Stomach (tissue), 9 donors: ENCODE data around the gene RNF220. TPM values are rescaled to one million over a fixed set of nuclear protein-coding genes. Genes with fewer than 3 reads are reported as not detected.

Experiments
- DNase-seq, 2 donors: peaks; one replicate each; pipeline versions ENCODE4 v3.0.0 to v3.0.0-alpha.2; 2013 to 2019
- H3K27ac ChIP-seq, 5 donors: fragments of 200-600 bp in 4 of 5; sonication (generic) in 4 of 5; one replicate each; pipeline ENCODE4 v1.5.1; 2013 to 2019; ENCODE audit warnings: mild to moderate bottlenecking in 1 of 5, moderate library complexity in 1 of 5
- H3K27me3 ChIP-seq, 3 donors: fragments of 200-600 bp; sonication (generic); one replicate each; pipeline ENCODE4 v1.5.1; 2017 to 2019; ENCODE audit warnings: mixed run types in 1 of 3
- H3K36me3 ChIP-seq, 4 donors: fragments of 200-600 bp; sonication (generic); 1 replicate in 3 of 4; 2 replicates in 1 of 4; pipeline ENCODE4 v1.5.1; 2016 to 2019
- H3K4me1 ChIP-seq, 4 donors: fragments of 200-600 bp; sonication (generic); one replicate each; pipeline ENCODE4 v1.5.1; 2016 to 2019
- H3K4me3 ChIP-seq, 4 donors: fragments of 200-600 bp; sonication (generic) in 3 of 4; one replicate each; pipeline ENCODE4 v1.5.1; 2016 to 2019; ENCODE audit warnings: mild to moderate bottlenecking in 1 of 4
- H3K9me3 ChIP-seq, 4 donors: fragments of 200-600 bp; sonication (generic); one replicate each; pipeline ENCODE4 v1.5.1; 2016 to 2019
- CTCF ChIP-seq, 7 experiments: fragments of 450-650 bp in 4 of 7; fragments of 200-600 bp in 3 of 7; sonication (generic) in 3 of 7; IDR thresholded peaks; one replicate each; pipeline ENCODE4 v1.5.1; 2016 to 2019; ENCODE audit warnings: antibody characterized with exemption in 7 of 7, control low read depth in 2 of 7, mild to moderate bottlenecking in 1 of 7
- EP300 ChIP-seq: sonication (generic); formaldehyde crosslinking; IDR thresholded peaks from one replicate; pipeline ENCODE4 v1.6.1; 2017; ENCODE audit warnings: antibody characterized with exemption
- POLR2A ChIP-seq, 4 donors: fragments of 450-650 bp; IDR thresholded peaks; one replicate each; pipeline ENCODE4 v1.6.1; 2016; ENCODE audit warnings: antibody characterized with exemption in 4 of 4, control low read depth in 2 of 4, mild to moderate bottlenecking in 1 of 4, moderate library complexity in 1 of 4
- POLR2AphosphoS5 ChIP-seq, 3 donors: sonication (generic); formaldehyde crosslinking; IDR thresholded peaks; one replicate each; pipeline ENCODE4 v1.6.1; 2016; ENCODE audit warnings: antibody characterized with exemption in 3 of 3
- WGBS, 5 donors: extraction: QIAGEN DNeasy Blood & Tissue Kit in 3 of 5; methylation state at CpG; one replicate each; pipeline versions ENCODE4 v1.1.5 to v1.1.7; 2013 to 2018; 5-methylcytosine and 5-hydroxymethylcytosine counted together
- intact Hi-C: fragments of 100-400 bp; cut with DNase I; formaldehyde crosslinking; loops from one replicate; pipeline ENCODE4 v1.15.1; 2023; ENCODE audit warnings: low total_unique reads
- polyA plus RNA-seq, 3 donors: library from polyadenylated mRNA; stranded (reverse); fragments of 200-250 nt; gene quantifications; one replicate each; pipeline ENCODE4 v1.2.3, GENCODE V29; 2013
- total RNA-seq, 5 donors: library from RNA; depleted of rRNA; stranded (reverse); fragments of >200 nt; gene quantifications; one replicate each; pipeline versions ENCODE4 v1.1.0 to v1.2.3, GENCODE V29; 2014 to 2016
- donor health status: healthy with polysubstance abuse.
- donor health status: Bipolar disorder and iron deficiency.
- donor health status: healthy.

Gene RNF220
- total and polyA plus RNA-seq, 8 donors: 21.0 to 207 (median 47.2) TPM

- 49 to 65% (median 59%) methylated on average over 12 of the region's 12 CpGs for WGBS, 5 donors
These were observed 3.5 kb upstream of the RNF220 start for GRCh38 chr1:44401256-44402228.

GRCh38 chr1:44405798-44406736 is 1.0 kb downstream of the RNF220 start:
- Histone ChIP-seq H3K27ac (peak overlapping the region in 1 of 5 donors; percentile 19), H3K4me1 (peaks cover 34 to 49% (median 40%) of the 10 kb centered on the region in 4 donors), H3K27me3 (peaks cover 55 to 100% (median 87%) of the 10 kb centered on the region in 3 donors), H3K9me3 (peaks cover 0 to 11% (median 3%) of the 10 kb centered on the region in 4 donors), H3K4me3 (peak overlapping the region; percentile 36 to 62 (median 46)), H3K36me3 (no peaks in the 10 kb centered on the region)
- intact Hi-C loops: no loop called here
- peak in 1 of 2 donors; percentile 39 for DNase-seq
- WGBS, 5 donors: 0 to 2% (median 1%) methylated on average over 62 to 66 of the region's 66 CpGs
- TF ChIP-seq CTCF (IDR thresholded peaks at IDR 0.05) (no peak), EP300 (no peak), POLR2A (IDR thresholded peaks at IDR 0.05) (no peak), POLR2AphosphoS5 (IDR thresholded peaks at IDR 0.05) (no peak)

More at GRCh38 chr1:44401256-44402228, 3.5 kb upstream of the RNF220 start:
- intact Hi-C loops: no loop called here
- TF ChIP-seq POLR2AphosphoS5 (IDR thresholded peaks at IDR 0.05) (no peak), CTCF (IDR thresholded peaks at IDR 0.05) (no peak), EP300 (no peak), POLR2A (IDR thresholded peaks at IDR 0.05) (no peak)
- Histone ChIP-seq H3K27me3 (peaks cover 25 to 97% (median 48%) of the 10 kb centered on the region in 3 donors), H3K36me3 (no peaks in the 10 kb centered on the region), H3K27ac (no peak overlapping the region), H3K9me3 (peaks cover 0 to 6% (median 0%) of the 10 kb centered on the region in 4 donors), H3K4me1 (peaks cover 18 to 21% (median 19%) of the 10 kb centered on the region in 4 donors), H3K4me3 (no peak overlapping the region)
- DNase-seq: no peak

- peak in 1 of 2 donors; percentile 49 for DNase-seq
- WGBS, 5 donors: 2 to 4% (median 4%) methylated on average over 16 to 50 of the region's 50 CpGs
- intact Hi-C loops: no loop called here
- Histone ChIP-seq H3K27me3 (peaks cover 55 to 100% (median 95%) of the 10 kb centered on the region in 3 donors), H3K36me3 (no peaks in the 10 kb centered on the region), H3K27ac (peak overlapping the region in 1 of 5 donors; percentile 19), H3K4me3 (peak overlapping the region; percentile 36 to 62 (median 46)), H3K4me1 (peaks cover 34 to 49% (median 40%) of the 10 kb centered on the region in 4 donors), H3K9me3 (peaks cover 0 to 11% (median 3%) of the 10 kb centered on the region in 4 donors)
- TF ChIP-seq POLR2AphosphoS5 (IDR thresholded peaks at IDR 0.05): no peak
- no peak for TF ChIP-seq CTCF (IDR thresholded peaks at IDR 0.05)
- TF ChIP-seq EP300: no peak
- TF ChIP-seq POLR2A (IDR thresholded peaks at IDR 0.05): no peak
These were observed 1.8 kb downstream of the RNF220 start for GRCh38 chr1:44406737-44407429.
